Cerebellar cortex (tissue), 1 donor: ENCODE results near the gene SLC30A2.

ENCODE experiments used
- DNase-seq: peaks from one replicate; pipeline ENCODE4 v3.0.0-alpha.2; 2015; ENCODE audit warnings: low spot score

SLC30A2 gene

DNA sequence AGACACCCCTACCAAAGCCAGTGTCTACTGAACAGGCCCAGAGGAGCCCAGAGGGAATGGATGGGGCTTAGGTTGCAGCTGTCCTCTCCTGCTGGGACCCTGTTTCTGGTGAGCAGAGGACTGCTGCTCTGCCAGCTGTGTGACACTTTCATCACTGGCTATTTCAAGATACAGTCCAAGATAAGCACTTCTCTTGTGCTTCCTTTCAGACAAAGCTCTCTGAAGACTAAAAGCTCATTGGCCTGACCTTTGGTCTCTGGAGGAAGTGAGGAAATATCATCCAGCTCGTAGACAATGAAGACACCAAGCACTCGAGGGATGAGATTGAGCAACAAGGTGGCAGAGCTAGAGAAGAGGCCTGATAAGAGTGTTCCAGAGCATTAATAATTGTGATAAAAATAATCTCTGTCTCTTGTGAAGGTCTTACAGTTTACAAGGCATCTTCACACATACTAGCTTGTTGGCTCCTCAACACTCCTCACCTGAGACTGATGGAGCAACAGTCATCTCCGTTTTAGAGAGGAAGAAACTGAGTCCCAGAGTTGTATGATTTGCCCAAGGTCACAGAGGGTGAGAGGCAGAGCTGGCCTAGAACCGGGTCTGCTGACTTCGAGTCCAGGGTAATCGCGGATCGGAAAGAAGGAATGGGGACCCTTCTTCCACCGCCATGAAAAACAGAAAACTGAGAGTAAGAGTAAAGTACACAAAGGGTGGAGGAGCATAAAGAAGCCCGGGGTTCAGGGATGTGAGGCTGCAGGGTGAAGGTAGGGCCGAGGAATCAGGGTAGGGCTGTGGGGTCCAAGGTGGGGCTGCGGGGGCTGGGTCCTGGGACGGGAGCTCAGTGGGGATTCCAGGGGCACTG is 48.7 kb downstream of the SLC30A2 start:
- DNase-seq = no peak

DNA sequence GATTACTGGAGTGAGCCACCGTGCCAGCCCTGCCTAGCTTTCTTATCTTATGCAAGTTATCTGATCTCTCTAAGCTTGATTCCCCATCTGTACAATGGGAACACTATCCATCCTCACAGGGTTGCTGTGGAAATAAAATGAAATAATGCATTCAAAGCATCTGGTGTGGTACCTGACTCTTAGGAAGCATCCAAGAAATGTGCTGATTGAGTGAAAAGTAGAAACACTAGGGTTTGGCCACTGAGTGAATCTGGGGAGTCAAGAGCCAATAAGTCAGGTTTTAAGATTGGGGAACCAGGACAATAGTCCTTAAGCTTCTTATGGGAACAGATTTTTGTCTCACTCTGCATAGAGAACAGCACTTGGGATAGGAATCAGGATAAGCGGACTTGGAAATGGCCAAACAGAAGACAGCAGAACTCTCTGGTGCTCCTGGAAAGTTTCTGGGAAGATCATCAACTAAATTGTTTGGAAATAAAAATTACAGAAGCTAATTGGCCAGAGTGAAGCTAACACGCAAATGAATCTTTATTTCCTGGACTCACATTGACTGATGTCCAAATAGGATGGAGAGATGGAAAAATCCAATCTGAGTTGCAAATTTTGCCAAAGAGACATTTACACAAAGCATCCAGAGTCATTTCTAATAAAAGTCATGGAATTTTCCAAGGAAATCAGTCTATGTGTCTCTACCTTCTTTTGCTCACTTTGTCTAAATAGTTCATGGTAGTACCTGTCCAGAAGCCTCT is 51.3 kb downstream of the SLC30A2 start:
- DNase-seq = no peak

DNA sequence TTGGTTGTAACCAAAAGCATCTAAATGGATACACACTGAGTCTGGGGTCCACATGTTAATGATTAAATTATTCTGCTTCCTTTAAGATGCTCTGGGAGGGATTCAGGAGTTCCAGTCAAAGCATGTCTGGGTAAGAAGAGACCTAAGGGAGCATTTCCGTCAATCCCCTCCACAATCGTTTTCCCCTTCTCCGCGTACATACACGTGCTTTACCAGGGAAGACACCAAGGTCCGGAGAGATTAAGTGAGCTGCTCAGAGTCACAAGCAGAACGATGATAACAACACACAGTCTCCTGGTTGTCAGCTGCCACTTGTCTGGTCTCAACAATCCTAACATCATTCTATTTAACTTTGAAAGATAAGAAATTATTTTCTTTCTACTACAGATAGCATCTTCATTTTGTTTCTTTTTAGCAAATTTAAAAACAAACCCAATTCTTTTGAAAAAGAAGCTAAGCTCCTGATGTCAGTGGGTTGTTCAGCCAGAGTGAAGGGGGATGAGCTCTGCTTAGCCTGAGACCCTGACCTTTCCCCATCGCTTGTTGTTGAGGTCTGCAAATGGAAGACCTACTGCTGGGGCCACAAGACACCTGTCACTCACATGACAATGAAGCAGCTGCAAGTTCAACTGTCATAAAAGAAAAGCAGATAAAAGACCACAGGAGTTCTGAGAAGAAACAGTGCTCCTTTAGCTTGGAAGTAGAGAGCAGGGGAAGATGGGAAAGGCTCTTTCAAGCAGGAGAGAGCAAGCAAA is 52.5 kb downstream of the SLC30A2 start:
- DNase-seq = no peak

DNA sequence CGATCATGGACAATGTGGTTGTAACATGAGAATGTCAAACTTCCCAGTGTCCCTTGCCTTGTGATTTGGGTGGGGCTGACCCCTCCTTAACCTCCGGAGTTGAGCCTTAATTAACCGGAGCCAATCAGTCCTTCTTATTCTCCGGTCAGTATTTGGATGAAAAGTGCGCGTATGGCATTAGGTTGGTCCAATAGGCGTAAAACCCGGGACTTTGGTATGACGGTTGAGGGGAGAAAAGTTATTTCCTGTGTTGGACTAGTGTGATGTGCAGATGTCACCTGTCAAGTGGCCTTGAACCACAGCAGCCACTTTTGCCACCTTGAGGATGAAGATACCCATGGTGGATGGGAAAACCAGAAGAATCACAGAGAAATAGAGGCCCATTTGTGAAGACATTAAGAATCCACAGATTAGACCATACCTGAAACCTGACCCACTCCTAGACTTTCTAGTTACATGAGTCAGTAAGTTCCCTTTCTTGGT is 53.2 kb downstream of the SLC30A2 start:
- DNase-seq = no peak

DNA sequence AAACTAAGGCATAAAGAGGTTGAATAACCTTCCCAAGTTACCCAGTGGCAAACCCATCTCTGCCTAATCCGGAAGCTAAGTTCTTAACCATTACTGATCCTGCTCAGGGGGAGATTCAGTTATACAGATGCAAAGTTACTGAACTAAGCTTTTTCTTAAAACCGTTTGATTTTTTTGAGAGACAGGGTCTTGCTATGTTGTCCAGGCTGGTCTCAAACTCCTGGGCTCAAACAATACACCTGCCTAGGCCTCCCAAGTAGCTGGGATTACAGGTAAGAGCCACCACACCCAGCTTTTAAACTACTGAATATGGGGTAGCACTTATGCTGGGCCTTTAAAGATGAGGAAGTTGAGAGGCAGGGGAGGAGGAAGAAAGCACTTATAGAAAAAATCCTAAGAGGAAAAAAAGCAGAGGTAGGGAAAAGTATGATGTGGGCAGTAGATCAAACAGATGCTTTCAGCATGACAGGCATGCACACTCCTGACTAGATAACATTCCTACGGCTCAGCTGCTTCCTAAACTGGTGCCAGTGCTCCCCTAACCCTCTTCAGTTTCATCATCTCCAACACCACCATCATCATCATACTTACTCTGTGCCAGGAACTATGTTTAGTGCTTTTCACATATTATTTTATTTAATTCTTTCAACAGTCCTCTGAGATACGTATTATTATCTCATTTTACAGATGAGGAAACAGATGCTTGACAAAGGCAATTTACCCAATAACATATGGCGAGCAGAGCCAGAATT is 53.8 kb downstream of the SLC30A2 start:
- DNase-seq = no peak

DNA sequence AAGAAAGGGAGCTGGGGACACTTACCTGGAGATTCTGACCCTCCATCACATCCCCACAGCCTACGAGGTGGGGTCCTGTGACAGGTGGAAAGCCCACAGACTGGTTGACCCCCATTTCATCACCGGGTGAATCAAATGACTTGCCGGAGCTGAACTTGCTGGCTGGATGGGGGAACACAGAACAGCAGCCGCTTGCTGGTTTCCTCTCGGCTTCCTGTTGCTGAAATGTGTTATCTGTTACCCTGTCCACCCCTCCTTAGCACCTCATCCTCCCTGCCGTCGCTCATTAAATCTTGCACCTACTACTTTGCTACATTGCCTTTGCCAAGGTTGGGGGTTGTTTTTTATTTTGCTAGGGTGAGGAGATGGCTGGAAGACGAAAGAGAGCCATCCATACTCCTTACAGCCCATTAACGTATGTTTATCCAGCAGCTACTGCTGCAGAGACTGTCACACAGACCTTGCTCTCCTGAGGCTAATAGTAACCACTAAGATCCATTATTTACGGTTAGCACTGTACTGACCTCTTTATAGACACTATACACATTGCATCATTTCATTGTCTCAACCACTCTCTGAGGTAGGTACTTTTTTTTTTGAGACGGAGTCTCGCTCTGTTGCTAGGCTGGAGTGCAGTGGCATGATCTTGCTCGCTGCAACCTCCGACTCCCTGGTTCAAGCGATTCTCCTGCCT is 55.1 kb downstream of the SLC30A2 start:
- no peak for DNase-seq

DNA sequence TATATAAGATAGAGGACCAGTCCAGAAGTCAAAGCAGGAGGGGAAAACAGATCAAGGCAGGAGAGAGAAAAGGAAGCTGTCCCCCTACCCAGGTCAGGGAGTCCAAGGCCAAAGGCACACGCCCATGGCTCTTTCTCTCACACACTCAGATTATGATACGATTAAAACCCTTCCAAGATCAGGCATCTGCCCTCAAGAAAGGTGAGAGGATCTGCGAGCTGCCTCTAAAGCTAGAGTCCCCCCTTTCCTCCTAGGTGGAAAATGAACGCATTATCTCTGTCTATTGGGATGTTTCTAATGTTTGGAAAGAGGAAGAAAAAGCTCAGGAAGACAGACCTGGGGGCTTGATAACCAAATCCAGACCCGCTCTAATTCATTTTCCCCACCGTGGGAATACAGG is 55.7 kb downstream of the SLC30A2 start:
- DNase-seq = no peak

DNA sequence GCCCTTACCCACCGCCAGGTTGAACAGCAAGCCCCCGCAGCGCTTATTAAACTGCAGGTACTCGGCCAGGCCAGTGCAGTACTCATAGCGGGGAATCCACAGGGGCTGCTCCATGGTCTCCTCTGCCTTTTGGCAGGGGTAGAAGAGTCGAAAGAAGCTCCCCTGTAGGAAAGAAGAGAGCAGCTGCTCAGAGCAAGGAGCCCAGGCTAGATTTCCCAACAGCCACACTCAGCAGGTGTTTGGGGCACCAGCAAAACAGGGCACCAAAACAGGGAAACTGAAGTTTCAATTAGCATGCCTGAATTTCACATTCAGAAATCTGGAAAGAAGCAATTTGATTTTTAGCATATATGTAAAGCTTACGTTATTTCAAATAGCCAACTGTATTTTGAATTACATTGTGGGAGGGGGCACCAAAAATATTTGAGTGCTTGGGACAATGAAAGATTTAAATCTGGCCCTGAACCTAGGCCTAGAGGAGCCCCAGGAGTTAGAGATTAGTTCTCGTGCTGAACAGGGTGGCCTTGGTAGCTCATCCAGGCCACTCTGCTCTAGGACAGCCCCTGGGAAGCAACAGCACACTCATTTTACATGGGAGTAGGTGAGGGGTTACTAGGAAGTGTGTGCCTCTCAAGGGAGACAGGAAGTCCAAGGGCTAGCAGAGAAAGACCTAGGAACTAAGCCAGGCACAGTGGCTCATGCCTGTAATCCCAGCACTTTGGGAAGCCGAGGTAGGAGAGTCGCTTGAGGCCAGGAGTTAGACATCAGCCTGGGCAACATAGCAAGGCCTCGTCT is 56.3 kb downstream of the SLC30A2 start:
- DNase-seq = no peak

DNA sequence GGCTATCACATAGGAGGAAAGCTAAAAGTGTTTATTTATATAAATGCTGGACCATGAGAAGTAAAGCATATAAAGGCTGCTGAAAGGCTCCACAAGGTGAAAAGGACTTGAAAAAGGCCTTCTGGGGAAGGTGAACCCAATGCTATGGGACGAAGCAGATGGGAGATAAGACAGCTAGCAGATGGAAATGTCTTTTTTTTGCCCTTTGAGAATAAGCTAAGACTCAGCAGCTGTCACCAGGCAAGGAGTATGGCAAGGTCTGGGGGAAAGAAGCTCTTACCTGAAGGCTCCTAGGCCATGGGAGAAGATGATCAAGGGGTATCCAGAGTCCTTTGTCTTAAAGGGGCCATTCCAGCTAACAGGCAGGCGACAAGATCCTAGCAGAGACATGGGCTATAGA is 58.0 kb downstream of the SLC30A2 start:
- DNase-seq = peak; percentile 28
